Activated naive CD4-positive, alpha-beta T cell treated with anti-CD3 and anti-CD28 coated beads, Interleukin-2, amount 10 ng/mL, durations not matched to agents 7 days and 5 days (primary cell): ENCODE measurements around the gene CLDN8.

Source experiments
- CTCF ChIA-PET: fragments of 350-600 bp; sonication (Branson Sonifier 250); formaldehyde crosslinking; loops from one replicate; lab custom pipeline; 2021; ENCODE audit warnings: antibody characterized with exemption; lab: Charles Lee
- DNase-seq: peaks from one replicate; pipeline ENCODE4 v3.0.0-alpha.2; 2020
- H3K27ac Mint-ChIP-seq: one replicate; pipeline ENCODE4 v1.8.0; 2021; ENCODE audit warnings: mild to moderate bottlenecking, moderate library complexity, mixed read lengths
- H3K27me3 Mint-ChIP-seq: one replicate; pipeline ENCODE4 v1.8.0; 2021; ENCODE audit warnings: mild to moderate bottlenecking, mixed read lengths
- H3K36me3 Mint-ChIP-seq: one replicate; pipeline ENCODE4 v1.8.0; 2021; ENCODE audit warnings: mixed read lengths
- H3K4me1 Mint-ChIP-seq: one replicate; pipeline ENCODE4 v1.8.0; 2021; ENCODE audit warnings: mixed read lengths
- H3K4me3 Mint-ChIP-seq: one replicate; pipeline ENCODE4 v1.8.0; 2021; ENCODE audit warnings: mild to moderate bottlenecking, moderate library complexity, mixed read lengths
- H3K9me3 Mint-ChIP-seq: one replicate; pipeline ENCODE4 v1.8.0; 2021; ENCODE audit warnings: mixed read lengths

CLDN8 gene

DNA sequence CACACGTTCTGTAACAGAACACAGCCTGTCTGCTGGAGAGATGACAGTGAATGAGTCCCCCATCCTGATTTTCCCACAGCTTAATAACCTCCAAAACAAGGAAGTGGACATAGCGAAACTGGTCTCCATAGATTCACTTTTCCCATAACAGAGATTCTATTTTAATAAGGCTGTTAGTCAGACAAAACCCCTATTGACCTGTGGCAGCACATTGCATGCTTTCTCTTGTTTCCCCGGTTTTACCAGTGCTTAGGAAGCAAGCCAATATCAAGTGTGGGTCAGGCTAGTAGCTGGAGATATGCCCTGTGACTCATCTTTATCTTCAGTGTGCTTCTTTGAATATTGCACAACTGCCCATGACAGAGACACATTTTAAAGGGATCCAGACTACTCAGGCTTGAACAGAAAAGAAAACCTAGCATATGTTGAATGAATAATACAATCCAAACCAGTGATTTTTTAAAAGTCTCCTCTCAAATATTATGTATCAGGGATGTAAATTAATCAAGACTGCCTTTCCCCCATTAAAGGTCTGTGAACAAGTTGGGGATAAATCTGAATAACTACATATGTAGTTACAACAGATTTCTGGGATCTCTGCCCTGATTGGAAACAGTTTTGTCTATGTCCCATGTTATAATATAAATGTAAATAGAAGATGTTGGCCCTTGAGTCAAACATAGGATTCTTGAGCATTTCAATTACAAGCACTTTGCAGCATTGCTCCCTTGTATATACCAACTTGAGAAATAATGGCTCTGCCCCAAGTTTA, 11.9 kb upstream of the CLDN8 start:
- Mint-ChIP-seq H3K9me3 (no peaks in the 10 kb centered on the region), H3K4me3 (no peak overlapping the region), H3K4me1 (no peaks in the 10 kb centered on the region), H3K27me3 (no peaks in the 10 kb centered on the region), H3K27ac (no peak overlapping the region), H3K36me3 (no peaks in the 10 kb centered on the region)
- no peak for DNase-seq
- CTCF ChIA-PET: no interaction called here

DNA sequence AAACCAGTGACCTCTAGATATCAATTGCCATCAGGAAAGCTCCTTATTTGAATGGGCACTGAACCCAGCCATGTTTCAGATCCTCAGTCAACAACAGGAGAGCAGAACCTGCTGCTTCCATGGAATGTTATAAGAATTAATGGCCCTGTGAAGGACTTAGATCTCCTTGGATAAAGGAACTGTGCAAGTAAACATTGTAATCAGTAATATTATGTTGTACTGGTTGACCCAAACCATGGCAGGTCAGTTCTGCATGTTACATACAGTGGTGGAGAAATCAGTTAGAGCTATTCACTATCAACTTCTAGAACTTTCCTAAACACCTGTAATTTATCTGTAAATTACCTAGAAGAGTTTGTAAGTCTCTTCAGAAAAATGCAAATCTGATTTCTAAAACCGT, 11.2 kb upstream of the CLDN8 start:
- Mint-ChIP-seq H3K36me3 (no peaks in the 10 kb centered on the region), H3K4me1 (no peaks in the 10 kb centered on the region), H3K27me3 (no peaks in the 10 kb centered on the region), H3K27ac (no peak overlapping the region), H3K9me3 (no peaks in the 10 kb centered on the region), H3K4me3 (no peak overlapping the region)
- CTCF ChIA-PET: no interaction called here
- DNase-seq: no peak

DNA sequence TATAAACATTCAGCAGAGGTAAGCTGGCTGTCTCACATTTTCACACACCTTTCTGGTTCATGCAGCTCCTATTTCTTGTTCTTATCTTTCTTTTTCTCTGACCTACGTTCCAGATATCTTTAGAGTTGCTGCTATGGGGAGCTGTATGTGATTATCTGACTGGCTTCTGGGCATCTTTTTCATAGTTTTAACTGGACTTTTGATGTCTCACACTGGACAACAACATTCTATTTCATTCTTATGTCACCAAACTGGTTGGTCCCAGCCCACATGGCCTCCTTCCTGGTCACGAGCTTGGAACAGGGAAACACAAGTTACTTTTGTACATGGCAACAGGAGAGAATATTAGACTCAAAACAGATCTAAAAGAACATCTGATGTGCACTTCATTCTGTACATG, 7.7 kb upstream of the CLDN8 start:
- Mint-ChIP-seq H3K4me1 (no peaks in the 10 kb centered on the region), H3K9me3 (no peaks in the 10 kb centered on the region), H3K4me3 (no peak overlapping the region), H3K36me3 (no peaks in the 10 kb centered on the region), H3K27me3 (no peaks in the 10 kb centered on the region), H3K27ac (no peak overlapping the region)
- no peak for DNase-seq
- CTCF ChIA-PET: no interaction called here

DNA sequence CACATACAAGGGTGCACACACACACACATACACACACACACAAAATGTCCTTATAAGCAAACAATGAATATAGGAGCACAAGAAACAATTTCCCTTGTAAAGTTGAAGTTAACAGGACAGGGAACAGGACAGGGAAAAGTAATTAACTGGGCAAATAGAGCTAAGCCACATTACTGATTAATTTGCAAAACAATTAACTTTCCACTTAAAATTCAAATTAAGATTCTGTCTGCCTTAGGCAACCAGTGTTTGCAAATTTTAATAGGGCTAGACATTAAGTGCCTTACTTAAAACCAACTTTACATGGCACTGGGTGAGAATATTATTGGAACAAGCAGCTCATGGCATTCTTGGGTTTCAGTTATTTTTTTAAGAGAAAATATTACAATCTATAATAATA, 6.8 kb upstream of the CLDN8 start:
- CTCF ChIA-PET: no interaction called here
- Mint-ChIP-seq H3K4me1 (no peaks in the 10 kb centered on the region), H3K36me3 (no peaks in the 10 kb centered on the region)

DNA sequence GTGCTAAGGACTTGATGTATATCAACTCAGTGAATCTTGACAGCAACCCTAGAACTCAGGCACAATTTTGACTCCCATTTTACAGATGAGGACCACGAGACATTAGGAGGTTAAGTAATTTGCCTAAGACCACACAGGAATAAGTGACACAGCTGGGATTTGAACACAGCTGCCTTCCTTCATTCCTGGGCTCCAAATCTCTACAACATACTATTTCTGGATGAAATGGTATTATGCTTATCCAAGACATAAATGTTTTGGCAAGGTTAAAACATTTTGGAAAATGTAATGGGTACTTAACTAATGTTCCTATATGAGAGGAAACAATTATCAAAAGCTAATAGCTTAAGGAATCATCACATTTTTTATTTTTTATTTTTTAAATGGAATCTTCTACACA, 4.8 kb downstream of the CLDN8 start:
- no peak for DNase-seq
- Mint-ChIP-seq H3K4me1 (no peaks in the 10 kb centered on the region), H3K36me3 (no peaks in the 10 kb centered on the region), H3K4me3 (no peak overlapping the region), H3K27me3 (no peaks in the 10 kb centered on the region), H3K27ac (no peak overlapping the region), H3K9me3 (no peaks in the 10 kb centered on the region)
- CTCF ChIA-PET: no interaction called here

More for the DNA sequence above, 6.8 kb upstream of the CLDN8 start:
- DNase-seq: no peak
- Mint-ChIP-seq H3K27me3 (no peaks in the 10 kb centered on the region), H3K9me3 (no peaks in the 10 kb centered on the region), H3K4me3 (no peak overlapping the region), H3K27ac (no peak overlapping the region)

DNA sequence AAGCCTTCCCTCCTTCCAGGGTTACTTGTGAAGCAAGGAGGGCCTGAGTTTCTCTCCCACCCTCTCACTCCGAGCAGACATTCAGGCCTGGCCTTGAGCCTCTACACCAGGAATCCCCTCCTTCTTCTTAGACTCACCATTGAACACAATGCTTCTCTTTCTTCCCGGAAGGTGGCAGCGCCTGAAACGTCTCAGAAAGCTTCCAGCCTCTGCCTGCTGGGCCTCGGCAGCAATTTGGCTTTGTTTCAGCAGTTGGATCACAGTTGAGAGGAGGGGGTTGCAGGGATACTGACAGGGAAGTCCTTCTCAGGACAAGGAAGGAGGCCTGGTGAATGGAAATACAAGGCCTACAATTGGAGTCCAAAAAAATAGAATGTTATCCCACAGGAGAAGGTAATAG, 6.3 kb downstream of the CLDN8 start:
- no peak for DNase-seq
- no peak overlapping the region for H3K4me3 Mint-ChIP-seq
- no peaks in the 10 kb centered on the region for H3K4me1 Mint-ChIP-seq

DNA sequence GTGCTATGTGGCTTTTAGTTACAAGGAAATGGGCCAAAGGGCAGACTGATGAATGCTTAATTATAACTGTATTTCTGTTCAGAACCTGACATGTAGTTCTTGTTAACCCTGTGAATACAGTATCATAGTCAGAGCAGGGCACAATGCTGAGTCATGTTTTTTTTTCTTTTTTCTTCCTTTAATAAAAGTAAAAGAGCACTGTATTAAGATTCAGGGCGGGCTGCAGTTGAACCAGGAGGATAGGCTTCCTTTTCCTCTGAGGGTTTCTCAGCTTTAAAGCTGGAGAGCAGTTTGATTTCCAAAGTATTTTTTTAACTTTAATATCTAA, 8.7 kb downstream of the CLDN8 start:
- Mint-ChIP-seq H3K9me3 (no peaks in the 10 kb centered on the region), H3K27ac (no peak overlapping the region), H3K36me3 (no peaks in the 10 kb centered on the region), H3K27me3 (no peaks in the 10 kb centered on the region), H3K4me1 (no peaks in the 10 kb centered on the region), H3K4me3 (no peak overlapping the region)
- CTCF ChIA-PET: interaction anchor here (0.5 kb wide), 1 partner anchor 16 kb away, joined by 3 read pairs; no protein-coding TSS in a partner anchor
- no peak for DNase-seq

More for the DNA sequence above, 6.3 kb downstream of the CLDN8 start:
- no peaks in the 10 kb centered on the region for H3K27me3 Mint-ChIP-seq
- H3K36me3 Mint-ChIP-seq: no peaks in the 10 kb centered on the region
- no peak overlapping the region for H3K27ac Mint-ChIP-seq
- H3K9me3 Mint-ChIP-seq: no peaks in the 10 kb centered on the region
- CTCF ChIA-PET: no interaction called here

DNA sequence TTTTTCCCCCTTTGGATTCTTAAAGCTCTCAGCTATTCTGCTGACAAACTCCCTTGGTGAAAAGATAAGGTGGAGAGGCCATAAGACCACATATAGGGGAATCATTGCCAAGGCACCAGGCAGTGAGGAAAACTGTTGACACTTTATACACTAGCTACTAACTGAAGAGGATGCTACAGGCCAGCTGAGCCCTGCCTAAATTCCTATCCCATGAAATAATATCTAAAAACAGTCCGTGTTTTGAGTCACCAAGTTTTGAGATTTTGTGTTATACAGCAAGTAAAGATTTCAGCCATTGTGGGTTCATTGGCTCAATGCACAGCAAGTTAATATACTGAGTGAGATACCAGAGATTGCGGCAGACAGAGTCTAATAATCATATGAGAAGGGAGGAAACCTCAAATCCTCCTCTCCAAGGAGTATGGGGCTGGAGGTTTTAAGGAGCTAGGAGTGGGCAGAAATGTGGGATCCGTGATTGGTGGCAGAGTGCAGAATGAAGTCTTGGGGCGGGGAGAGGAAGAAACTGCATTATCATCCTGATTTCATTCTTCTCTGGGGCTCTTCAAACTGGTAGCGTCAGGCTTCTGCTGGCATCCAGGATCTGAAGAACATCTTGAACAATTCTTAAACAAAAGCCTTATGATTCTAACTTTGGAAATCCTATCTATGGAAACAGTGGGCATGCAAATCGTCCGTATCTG, 9.2 kb downstream of the CLDN8 start:
- H3K4me3 Mint-ChIP-seq: no peak overlapping the region
- DNase-seq: no peak
- no peaks in the 10 kb centered on the region for H3K9me3 Mint-ChIP-seq
- no peaks in the 10 kb centered on the region for H3K36me3 Mint-ChIP-seq
- CTCF ChIA-PET: interaction anchor here (0.5 kb wide), 1 partner anchor 15 kb away, joined by 3 read pairs; no protein-coding TSS in a partner anchor
- no peaks in the 10 kb centered on the region for H3K4me1 Mint-ChIP-seq
- no peaks in the 10 kb centered on the region for H3K27me3 Mint-ChIP-seq
- H3K27ac Mint-ChIP-seq: no peak overlapping the region

DNA sequence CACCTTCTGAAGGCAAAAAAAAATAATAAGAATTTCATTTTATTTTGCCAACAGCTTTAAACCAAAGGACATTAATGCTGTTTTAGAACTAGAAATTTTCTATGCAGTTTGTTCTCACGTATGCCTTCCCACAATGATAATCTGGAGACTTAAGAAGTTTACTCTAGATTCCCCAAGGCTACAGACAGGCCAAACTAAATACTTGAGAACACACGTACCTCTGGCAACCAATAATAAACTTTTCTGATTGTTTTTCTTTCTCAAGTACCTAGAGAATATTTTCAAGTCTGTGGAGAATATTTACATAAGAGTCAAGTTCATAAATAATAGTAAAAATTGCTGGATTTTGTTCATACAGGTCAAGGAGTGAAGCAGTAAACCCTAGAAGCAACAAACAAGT, 15.9 kb downstream of the CLDN8 start:
- no peak overlapping the region for H3K4me3 Mint-ChIP-seq

DNA sequence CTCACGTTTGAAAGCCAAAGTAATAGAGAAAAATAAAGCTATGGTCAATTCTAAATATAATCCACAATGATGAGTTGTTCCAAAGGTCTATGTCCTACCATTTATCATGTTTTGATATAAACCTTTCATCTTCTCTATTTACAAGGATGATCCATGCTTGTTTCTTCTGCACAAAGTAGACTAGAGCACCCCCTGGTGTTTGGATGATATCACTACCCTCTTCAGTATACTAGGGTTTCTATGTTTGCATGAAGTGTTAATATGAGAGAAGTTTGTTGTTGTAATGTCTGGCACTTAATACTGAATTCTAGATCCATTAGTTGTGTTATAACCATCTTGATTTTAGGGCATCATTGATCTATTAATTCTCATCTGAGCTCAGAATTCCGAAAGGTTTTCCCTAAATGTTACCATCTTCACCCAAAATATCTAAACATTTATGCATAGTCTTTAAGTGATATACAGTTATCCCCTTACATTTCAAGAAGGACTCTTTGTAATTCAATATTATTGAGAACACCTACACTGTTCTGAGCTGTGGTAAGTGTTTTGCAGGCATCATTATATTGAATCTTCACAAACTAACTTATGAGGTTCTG, 21.1 kb downstream of the CLDN8 start:
- Mint-ChIP-seq H3K9me3 (no peaks in the 10 kb centered on the region), H3K4me1 (no peaks in the 10 kb centered on the region), H3K4me3 (no peak overlapping the region), H3K27ac (no peak overlapping the region), H3K27me3 (peaks cover 3% of the 10 kb centered on the region), H3K36me3 (no peaks in the 10 kb centered on the region)
- no peak for DNase-seq
- CTCF ChIA-PET: interaction anchor here (1.0 to 1.4 kb wide), 3 partner anchors 23 to 151 kb away, joined by 3 to 4 read pairs (median 3); no protein-coding TSS in a partner anchor

More for the DNA sequence above, 15.9 kb downstream of the CLDN8 start:
- CTCF ChIA-PET: no interaction called here
- no peak overlapping the region for H3K27ac Mint-ChIP-seq
- peaks cover 3% of the 10 kb centered on the region for H3K27me3 Mint-ChIP-seq
- no peaks in the 10 kb centered on the region for H3K36me3 Mint-ChIP-seq
- DNase-seq: no peak
- H3K4me1 Mint-ChIP-seq: no peaks in the 10 kb centered on the region
- no peaks in the 10 kb centered on the region for H3K9me3 Mint-ChIP-seq

DNA sequence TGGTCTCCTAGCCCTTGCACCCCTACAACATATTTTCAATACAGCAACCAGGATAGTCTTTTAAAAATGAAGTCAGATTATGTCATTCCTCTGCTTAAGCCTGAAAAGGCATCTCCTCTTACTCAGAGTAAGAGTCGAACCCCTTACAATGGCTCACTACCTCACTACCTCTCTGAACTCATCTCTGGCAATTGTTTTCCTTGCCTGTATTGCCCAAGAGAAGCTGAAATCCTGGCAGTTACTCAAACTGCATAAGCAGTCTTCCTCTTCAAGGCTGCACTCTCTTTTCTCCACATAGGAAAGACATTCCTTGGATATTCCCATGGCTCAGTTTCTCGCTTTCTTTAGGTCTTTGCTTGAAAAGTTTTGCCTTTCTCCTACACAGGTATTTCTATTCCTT, 22.7 kb downstream of the CLDN8 start:
- CTCF ChIA-PET: no interaction called here
- H3K9me3 Mint-ChIP-seq: no peaks in the 10 kb centered on the region
- no peak overlapping the region for H3K4me3 Mint-ChIP-seq
- no peaks in the 10 kb centered on the region for H3K4me1 Mint-ChIP-seq
- H3K27me3 Mint-ChIP-seq: peaks cover 3% of the 10 kb centered on the region
- no peak for DNase-seq
- no peak overlapping the region for H3K27ac Mint-ChIP-seq
- H3K36me3 Mint-ChIP-seq: no peaks in the 10 kb centered on the region

DNA sequence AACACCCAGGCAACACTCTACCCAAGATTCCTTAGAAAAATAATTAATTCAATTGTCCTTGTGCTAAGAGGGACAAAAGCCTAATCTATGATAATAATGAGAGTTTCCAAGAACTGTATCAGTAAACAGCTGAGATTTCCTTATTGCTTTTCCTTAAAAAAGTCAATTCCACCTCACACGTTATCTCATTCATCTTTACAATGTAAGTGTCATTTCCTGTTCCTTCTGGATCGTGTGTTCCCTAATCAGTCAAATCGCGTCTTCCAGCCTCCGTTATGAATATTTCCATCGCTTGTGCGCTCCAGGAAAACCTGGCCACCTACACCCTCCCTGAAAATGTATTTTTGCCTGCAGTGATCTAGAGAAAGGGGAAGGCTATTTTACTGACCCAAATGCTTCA, 25.3 kb downstream of the CLDN8 start:
- Mint-ChIP-seq H3K36me3 (no peaks in the 10 kb centered on the region), H3K27me3 (no peaks in the 10 kb centered on the region), H3K4me3 (no peak overlapping the region), H3K4me1 (no peaks in the 10 kb centered on the region), H3K9me3 (no peaks in the 10 kb centered on the region), H3K27ac (no peak overlapping the region)
- CTCF ChIA-PET: no interaction called here
- no peak for DNase-seq

DNA sequence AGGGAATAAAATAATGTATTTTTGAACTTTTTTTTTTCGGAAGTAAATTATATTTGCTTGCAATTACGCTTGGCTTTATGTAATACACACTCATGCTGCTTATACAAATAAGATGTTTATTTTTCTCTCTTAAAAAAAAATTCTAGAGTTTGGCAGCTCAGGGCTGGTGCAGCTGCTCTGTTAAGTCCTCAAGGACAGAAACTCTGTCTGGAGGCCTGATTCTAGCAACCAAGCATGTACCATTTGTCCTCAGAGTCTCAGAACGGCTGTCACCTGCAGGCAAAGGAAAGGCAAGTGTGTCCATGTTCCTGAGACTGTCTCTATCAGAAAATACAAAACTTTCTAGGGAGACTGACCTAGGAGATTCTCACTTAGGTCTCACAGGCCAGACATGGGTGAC, 26.1 kb downstream of the CLDN8 start:
- H3K36me3 Mint-ChIP-seq: no peaks in the 10 kb centered on the region
- H3K27me3 Mint-ChIP-seq: no peaks in the 10 kb centered on the region
- no peak overlapping the region for H3K27ac Mint-ChIP-seq
- no peak overlapping the region for H3K4me3 Mint-ChIP-seq
- no peaks in the 10 kb centered on the region for H3K4me1 Mint-ChIP-seq
- no peak for DNase-seq
- H3K9me3 Mint-ChIP-seq: no peaks in the 10 kb centered on the region
- CTCF ChIA-PET: no interaction called here

DNA sequence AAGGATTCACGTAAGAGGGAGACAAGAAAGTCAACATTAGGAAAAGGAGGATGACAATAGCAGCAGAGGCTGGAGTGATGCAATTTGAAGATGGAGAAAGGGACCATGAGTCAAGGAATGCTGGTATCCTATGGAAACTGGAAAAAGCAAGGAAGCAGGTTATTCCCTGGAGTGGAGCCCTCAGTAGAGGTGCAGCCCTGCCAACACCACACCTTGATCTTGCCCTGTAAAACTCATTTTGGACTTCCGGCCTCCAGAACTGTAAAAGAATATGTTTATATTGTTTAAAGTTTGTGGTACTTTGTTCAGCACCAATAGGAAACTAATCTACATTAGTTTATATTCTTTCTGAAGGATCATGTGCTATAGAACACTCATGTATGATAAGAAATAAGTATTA, 29.7 kb downstream of the CLDN8 start:
- H3K27me3 Mint-ChIP-seq: no peaks in the 10 kb centered on the region
- no peak for DNase-seq
- no peaks in the 10 kb centered on the region for H3K36me3 Mint-ChIP-seq
- no peaks in the 10 kb centered on the region for H3K9me3 Mint-ChIP-seq
- H3K27ac Mint-ChIP-seq: no peak overlapping the region
- CTCF ChIA-PET: no interaction called here
- no peaks in the 10 kb centered on the region for H3K4me1 Mint-ChIP-seq
- no peak overlapping the region for H3K4me3 Mint-ChIP-seq

DNA sequence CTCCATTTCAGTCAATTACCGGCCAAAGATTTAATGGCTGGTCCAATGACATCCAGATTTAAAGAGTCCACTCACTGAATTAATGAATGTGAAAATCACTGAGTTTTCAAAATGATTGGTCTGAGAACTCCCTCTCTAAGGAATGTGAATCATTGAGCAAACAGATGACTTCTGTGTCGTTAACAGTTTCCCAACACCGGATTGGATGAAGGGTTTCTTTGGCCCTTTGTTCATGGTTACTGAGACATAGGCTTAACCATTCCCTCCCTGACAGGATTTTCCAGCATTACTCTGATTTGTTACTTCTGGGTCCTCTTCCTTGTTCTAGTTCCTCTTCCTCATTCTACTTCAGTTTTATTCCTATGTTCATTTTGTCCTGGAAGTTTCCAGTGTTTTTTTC, 47.8 kb downstream of the CLDN8 start:
- H3K27ac Mint-ChIP-seq: no peak overlapping the region
- no peaks in the 10 kb centered on the region for H3K36me3 Mint-ChIP-seq
- no peak for DNase-seq
- no peaks in the 10 kb centered on the region for H3K27me3 Mint-ChIP-seq
- H3K9me3 Mint-ChIP-seq: peaks cover 5% of the 10 kb centered on the region
- H3K4me1 Mint-ChIP-seq: no peaks in the 10 kb centered on the region
- CTCF ChIA-PET: no interaction called here
- no peak overlapping the region for H3K4me3 Mint-ChIP-seq
